NCI-H146 treated with DMSO at 0.1 percent for 48 hours (cell line): ENCODE data around the gene SYT9.

Experiments
- DNase-seq: peaks from one replicate; lab custom pipeline; 2025; ENCODE audit not compliant: unreplicated experiment; lab: John Stamatoyannopoulos, UW

Gene SYT9, protein sequence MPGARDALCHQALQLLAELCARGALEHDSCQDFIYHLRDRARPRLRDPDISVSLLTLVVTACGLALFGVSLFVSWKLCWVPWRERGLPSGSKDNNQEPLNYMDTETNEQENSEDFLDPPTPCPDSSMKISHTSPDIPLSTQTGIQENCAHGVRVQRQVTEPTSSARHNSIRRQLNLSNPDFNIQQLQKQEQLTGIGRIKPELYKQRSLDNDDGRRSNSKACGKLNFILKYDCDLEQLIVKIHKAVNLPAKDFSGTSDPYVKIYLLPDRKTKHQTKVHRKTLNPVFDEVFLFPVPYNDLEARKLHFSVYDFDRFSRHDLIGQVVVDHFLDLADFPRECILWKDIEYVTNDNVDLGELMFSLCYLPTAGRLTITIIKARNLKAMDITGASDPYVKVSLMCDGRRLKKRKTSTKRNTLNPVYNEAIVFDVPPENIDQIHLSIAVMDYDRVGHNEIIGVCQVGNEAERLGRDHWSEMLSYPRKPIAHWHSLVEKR

DNA sequence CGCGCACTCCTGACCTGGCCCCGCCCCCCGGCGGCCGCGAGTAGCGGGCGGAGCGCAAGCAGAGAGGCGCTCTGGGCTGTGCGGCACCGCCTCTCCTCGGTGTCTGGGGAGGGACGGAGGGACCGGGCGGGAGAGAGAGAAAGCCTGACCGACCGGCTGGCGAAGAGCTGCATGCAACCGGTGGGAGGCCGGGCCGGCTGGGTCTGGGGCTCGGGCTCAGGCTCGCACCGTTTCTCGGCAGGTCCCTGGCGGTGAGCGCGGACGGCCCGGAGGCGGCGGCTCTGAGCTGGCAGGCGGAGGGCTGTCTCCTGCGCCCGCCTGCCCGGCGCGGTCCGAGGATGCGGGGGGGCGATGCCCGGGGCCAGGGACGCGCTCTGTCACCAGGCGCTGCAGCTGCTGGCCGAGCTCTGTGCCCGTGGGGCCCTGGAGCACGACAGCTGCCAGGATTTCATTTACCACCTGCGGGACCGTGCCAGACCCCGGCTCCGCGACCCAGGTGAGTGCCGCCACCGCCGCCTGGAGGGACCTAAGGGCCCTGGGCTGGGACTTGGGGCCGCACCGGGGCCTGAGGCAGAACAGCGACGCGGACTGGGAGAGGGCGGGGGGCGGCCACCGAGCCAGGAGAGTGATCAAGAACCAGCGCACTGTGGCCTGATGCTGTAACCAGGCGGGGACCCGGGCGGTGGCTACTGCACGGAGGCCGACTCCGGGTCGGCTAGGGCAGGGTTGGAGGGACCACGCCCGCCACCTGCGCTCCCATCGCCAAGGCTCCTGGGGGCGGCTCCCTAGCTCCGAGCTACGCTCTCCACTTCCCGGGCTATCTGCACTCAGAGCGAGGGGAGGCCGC is at the start of gene SYT9:
Gene SYT9 (plus strand): TSS at position 69 of the 847 bp plus-strand sequence. CDS start 283 bp downstream, at position 352.
- DNase-seq: peak; percentile 10

DNA sequence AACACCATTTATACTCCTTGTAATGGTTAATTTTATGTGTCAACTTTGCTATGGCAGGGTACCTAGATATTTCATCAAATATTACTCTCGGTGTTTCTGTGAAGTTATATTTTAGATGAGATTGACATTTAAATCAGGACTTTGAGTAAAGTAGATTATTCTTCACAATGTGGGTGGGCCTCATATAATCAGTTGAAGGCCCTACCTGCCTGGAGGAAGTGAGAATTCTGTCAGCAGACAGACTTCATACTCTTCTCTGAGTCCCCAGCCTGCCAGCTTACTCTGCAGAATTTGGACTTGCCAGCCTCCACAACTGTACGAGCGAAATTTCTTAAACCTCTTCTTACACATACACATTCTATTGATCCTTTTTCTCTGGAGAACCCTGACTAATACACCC is 49.3 kb upstream of the SYT9 start:
- DNase-seq: no peak

DNA sequence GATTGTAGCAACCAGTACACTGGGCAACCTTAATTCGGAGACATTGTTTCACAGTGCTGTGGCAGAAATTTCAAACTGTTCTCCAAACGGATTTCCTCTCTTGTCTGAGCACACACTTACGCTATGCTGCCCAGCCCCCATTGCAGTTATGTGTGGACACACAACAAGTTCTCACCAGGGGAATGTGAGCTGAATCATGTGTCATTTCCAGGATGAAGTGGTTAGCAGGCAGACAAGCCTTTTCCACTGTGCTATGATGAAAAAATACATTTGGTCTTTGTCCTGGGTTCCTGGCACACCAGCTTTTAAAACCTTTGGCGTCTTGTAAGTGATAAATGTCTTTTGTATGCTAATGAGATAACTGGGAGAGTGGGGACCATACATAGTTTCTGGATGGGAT is 46.9 kb upstream of the SYT9 start:
- DNase-seq: no peak

DNA sequence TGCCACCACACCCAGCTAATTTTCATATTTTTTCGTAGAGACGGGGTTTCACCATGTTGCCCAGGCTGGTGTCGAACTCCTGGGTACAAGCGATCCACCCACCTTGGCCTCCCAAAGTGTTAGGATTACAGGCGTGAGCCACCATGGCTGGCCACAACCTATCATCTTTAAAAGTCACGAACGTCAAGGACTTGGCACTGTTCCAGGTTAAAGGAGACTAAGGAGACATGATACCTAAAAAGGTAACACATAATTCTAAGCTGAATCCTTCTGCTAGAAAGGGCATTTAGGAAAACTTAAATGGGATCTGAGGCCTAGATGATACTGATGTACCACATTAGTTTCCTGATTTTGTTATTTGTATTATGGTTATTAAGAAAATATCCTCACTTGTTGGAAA is 43.3 kb upstream of the SYT9 start:
- DNase-seq: no peak

DNA sequence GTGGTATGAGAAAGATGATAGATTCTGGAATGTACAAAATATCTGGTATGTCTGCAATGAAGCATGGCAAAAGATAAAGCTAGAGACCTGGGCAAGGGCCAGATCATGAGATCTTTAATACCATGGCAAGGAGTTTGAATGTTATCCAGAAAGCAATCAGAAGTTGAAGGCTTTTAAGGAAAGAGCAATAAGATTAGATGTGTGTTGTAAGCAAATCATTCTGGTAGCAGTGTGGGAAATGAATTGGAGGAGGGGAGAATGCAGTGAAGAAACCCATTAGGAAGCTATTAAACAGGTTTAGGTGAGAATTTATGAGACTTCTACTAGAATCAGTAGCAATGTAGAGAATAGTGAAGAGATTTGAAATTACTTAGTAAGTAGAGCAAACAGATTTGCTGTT is 32.2 kb upstream of the SYT9 start:
- no peak for DNase-seq

DNA sequence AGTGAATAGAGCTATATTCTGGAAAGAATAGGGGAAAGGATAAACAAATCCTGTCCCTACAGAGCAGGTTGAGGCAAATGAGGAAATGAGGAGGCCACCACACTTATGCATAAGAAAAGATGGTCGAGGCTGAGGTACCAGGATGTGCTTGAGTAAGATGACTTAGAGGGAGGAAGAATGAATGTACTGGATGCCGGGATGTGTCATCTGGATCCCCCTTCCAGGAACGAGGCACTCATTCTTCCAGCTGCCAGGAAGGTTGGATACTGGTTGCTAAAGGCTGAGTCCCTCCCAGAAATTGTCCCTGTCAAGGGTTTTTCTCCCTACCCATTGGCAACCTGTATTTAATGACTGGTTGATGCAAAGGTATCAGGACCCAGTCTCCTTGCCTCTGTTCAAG is 31.1 kb upstream of the SYT9 start:
- no peak for DNase-seq

DNA sequence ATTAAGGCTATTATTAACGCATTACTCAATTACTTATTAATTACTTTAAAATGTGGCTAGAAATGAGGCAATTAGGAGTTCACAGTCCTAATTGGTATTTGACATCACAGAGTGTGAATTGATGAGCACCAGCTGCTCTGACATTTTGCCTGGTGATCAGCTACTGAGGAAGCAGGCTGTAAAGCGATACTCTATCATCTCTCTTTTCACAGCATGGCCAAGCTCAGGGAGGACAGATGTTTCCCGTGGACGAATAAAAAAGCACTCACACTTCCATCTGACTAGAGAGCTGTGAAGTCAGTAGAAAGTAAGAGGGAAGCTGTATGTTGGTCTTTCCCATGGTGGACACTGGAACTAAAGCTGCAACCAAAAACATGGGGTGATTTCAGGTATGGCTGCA is 29.1 kb upstream of the SYT9 start:
- DNase-seq: no peak

DNA sequence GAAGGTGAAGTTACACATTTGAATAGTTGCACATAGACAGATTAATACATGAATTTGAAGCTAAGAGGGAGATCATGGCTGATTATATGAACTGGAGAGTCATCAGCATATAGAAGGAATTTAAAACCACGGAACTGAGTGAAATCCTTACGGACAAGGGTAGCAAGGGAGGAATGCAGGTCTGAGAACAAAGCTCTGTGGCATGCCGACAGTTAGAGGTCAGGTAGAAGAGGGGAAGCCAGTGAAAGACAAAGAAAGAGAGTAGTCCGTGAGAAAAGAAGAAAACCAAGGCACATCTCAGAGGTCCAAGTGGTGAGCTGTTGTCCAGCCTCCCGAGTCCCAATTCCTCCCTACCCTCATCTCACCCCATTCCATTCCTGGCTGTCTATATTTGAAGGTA is 11.8 kb upstream of the SYT9 start:
- no peak for DNase-seq

DNA sequence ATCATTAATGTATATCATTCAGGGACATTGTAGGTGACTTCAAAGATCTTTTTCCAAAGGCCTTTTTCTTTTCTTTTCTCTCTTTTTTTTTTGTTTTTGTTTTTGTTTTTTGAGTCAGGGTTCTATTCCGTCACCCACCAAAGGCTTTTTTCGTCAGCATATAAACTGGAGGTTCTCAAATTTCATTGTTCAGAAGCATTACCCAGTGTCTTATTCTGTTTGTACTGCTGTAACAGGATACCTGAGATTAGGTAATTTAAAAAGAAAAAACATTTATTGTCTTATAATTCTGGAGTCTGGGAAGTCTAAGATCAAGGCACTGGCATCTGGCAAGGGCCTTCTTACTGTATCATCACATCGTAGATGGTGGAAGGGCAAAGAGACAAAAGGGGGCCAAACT is 6.4 kb upstream of the SYT9 start:
- no peak for DNase-seq

DNA sequence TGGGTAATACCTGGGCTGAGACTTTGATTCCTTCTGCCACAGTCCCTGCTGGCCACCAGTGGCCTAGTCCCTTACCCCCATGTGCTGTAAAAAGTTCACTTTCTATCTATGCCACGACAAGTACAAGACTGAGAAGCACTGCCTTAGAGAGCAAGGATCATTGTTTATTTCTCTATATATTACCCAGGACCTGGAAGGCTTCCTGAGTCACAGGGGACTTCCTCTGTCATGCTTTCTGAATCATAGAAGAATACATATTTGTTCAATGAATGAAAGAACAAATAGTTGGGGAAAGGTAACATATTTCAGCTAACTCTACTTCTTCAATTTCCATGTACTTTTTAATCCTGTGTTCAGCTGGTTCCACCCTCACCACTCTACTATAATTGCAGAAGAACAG is 5.5 kb upstream of the SYT9 start:
- no peak for DNase-seq

DNA sequence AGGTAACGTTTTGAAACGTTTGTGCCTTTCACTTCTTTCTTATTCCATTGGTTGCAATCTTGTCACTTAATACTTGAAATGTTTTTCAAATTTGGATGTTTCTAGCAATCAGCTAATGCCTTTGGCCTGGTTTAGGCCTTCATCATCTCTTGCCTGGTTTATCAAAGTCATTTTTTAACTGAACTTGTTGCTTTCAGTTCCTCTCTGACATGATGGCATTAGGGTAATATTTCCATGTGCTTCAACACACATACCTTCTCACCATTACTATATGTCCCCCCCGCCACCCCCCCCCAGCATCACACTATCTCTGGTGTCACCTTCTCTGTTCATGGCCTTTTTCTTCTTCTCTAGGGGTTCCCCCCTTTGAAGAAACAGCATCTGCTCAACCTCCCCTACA is 1.5 kb upstream of the SYT9 start:
- no peak for DNase-seq

DNA sequence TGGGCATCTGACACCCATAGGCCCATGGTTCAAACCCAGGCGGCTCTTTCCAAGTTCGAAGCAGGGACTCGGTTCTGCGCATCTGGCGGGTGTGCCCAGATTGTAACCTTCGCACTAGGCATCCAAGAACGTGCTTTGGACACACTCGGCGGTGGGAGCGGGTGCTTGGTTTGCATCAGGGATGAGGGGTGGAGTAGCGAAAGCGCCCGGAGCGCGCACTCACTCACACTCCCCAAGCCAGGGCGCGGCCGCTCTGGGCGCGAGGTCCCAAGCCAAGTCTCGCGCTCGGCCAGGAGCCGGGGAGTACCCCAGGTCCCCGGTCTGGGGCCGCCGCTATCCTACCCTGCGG is 243 bp upstream of the SYT9 start:
- no peak for DNase-seq

DNA sequence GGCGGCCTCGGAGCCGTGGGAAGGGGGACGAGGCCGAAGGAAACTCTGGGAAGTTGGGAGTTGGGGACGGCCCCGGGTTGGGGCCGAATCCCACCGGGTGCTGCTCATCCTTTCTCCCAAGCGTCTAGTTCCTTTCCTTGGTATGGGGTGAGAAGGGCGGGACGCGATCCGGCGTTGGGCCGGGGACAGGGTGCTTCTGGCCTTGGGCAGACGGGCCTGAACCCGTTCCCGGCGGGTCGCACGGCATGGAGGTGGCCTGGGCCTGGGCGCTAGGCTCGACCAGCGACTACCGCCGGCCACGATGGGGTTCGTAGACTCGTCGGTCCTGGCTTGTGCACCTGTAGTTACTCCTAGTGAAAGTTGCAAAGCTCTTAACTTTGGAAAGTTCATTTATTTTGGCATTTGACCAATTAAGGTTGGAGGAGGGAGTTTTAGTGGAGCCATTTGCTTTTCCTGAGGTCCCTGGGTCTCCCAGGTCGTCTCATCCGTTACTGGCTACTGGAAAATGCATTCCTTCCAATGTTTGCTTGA is 1.0 kb downstream of the SYT9 start:
- DNase-seq: no peak

DNA sequence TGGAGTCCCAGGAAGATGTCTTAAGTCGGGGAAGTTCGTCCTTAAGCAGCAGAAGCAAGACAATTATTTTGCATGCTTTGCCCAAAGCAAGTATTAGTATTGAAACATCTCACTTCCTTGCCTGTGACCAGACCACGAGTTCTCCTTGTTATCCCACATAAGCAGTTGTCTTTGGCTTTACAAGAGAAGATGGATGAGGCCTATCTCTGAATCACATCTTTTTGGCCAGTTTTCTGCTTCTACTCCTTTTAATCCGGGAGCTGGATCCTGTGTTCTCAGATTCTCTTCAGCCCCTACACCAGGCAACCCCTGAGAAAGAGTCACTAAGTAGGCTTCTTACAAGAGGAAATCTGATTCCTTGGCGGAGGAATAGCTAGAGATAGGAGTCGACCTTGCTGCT is 2.1 kb downstream of the SYT9 start:
- DNase-seq: no peak

DNA sequence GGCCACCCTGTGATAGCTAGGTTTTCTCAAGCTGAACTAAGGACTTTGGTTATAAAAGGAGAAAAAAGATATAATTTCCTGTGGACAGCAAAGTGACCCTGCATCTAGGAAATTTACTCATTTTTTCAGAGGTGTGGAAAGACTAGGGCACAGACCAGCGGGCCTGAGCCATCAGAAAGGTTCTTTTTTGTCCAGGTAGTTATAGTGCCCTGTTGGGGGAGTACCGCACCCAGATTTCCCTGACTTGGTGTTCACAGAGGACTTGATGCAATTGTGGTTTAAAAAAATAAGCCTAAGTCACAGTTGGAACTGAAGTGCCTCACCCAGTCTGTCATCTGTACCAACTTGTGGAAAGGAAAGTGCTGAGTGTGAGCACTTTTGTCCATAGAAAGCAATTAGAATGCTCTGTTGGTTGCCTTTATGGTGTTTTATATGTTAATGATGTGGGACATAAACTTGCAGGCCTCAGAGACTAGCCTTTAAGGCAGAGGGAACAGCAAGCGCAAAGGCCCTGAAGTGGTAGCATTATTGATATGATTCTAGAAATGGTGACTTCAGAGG is 3.1 kb downstream of the SYT9 start:
- no peak for DNase-seq

DNA sequence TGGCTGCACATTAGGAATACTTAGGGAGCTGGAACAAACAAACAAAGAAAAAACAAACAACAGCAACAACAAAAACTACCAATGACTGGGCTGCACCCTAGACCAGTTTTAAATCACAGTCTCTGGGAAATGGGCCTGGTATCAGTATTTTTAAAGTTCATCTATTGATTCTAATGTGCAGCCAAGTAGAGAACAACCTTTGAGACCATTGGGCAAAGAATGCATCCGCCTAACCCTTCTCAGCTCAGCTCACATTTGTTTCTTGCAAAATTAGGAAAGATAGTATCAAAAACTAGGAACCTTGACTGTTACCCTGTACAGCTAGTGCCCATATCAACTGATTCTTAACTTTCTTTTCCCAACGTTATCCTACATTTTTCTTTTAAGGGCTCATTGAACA is 5.2 kb downstream of the SYT9 start:
- no peak for DNase-seq

DNA sequence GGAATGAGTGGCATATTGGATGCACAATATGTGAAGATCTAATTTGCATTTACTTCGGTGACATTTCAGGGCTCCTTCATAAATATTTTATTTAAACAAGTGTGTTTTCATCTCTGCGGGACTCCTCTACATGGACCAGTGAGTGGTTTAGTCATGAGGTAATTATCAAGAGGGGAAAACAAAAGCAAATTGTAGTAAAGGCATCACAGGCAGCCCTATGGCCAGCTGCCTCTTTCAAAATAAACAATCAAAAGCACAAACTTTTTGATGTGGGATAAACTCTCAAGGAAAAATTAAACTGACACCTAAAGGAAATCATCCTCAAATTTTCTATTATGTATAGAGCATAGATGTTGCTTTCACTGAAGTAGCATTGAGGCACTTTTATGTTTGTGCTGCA is 6.0 kb downstream of the SYT9 start:
- DNase-seq: no peak

DNA sequence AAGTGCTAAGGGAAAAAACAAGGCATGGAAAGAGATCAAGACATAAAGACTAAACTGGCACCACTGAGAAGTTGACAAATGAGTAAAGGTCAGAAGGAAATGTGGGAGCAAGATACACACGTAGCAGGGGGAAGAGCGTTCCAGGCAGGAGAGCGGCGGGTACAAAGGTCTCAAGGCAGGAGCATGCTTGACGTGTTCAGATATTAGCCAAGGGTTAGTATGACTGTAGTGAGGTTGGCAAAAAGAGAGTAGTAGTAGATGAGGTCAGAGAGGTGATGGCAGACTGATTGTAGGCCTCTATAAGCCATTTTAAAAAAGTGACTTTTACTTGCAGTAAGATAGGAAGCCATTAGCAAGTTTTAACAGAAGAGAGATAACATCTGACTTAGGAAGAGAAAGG is 9.9 kb downstream of the SYT9 start:
- DNase-seq: no peak

DNA sequence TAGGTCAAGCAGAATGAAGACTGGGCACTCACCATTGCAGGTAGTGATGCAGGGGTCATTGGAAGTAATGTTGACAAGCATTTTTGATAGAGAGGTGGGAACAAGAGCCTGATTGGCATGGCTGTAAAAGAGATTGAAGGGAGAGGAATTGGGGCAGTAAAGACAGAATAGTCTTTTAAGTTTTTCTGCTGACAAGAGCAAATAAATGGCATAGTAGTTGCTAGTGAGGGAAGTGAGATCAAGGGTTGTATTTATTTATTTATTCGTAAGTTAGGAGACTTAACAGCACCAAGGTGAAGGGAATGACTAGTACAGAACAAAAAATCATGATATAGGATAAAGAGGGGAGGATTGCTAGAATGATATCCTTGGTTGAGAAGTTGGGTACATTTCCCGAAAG is 11.0 kb downstream of the SYT9 start:
- no peak for DNase-seq

DNA sequence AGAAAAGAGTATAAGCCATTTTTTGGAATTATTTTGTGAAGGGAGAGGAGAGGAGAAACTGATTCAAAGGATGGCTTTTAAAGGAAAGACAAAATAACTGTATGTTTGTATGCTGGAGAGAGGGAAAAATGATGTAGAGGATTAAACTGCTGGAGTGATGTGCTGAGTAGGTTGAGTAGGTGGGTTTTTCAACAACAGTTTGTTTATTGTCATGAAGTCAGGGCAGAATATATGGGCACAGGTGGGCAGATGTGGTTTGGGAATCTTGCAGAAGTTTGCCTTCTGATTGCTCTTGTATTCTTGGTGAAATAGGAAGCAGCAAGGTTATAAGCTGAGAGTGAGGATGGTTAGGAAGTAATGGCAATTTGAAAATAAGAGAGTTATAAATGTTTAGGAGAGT is 12.1 kb downstream of the SYT9 start:
- DNase-seq: no peak

DNA sequence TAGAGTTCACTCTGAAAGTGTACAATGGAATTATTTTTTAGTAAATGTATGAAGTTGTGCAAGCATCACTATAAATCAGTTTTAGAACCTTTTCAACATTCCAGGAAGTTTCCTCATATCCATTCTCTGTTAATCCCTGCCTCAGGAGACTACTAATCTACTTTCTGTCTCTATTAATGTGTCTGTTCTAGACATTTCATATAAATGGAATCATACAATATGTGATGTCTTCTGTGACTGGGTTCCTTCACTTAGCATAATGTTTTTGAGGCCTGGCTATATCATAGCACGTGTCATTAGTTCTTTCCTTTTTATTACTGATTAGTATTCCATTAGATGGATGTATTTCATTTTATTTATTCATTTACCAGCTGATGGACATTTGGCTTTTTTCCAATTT is 17.1 kb downstream of the SYT9 start:
- no peak for DNase-seq
